Measurements from ENCODE around the gene CCDC43. TPM values are rescaled to one million over a fixed set of nuclear protein-coding genes. Genes with fewer than 3 reads are reported as not detected.

Gene CCDC43
- total RNA-seq, 1 experiment from 2014 or later, result 34.3 TPM

GRCh38 chr17:44736551-44737240, 47.1 kb upstream of the CCDC43 start:
- Histone ChIP-seq H3K4ac (ENCODE audit: low read depth, low read length) (no peak overlapping the region), H3K9ac (ENCODE audit: extremely low read depth, insufficient read length, low read length) (no peak overlapping the region), H3K79me1 (ENCODE audit: insufficient read depth, low read depth, low read length, poor library complexity, severe bottlenecking) (no peaks in the 10 kb centered on the region), H2BK120ac (ENCODE audit: low read depth, low read length, poor library complexity, severe bottlenecking) (no peak overlapping the region), H4K5ac (ENCODE audit: insufficient read length, low read depth, low read length) (no peak overlapping the region), H3K4me1 (ENCODE audit: insufficient read depth, low read length) (no peaks in the 10 kb centered on the region; the same call in 1 of the 2 replicates), H3K23ac (ENCODE audit: insufficient read length, low read depth, low read length) (no peak overlapping the region), H2BK20ac (ENCODE audit: low read depth, low read length, poor library complexity, severe bottlenecking) (no peak overlapping the region), H2BK5ac (ENCODE audit: insufficient read length, low read length) (no peak overlapping the region), H3K4me2 (ENCODE audit: insufficient read depth, insufficient read length, low read length) (no peak overlapping the region), H3K9me3 (ENCODE audit: control insufficient read depth, low read depth, low read length) (no peaks in the 10 kb centered on the region), H3K27me3 (ENCODE audit: insufficient read depth, low read length) (no peaks in the 10 kb centered on the region), H3K79me2 (ENCODE audit: insufficient read depth, low read length) (no peaks in the 10 kb centered on the region), H3T11ph (ENCODE audit: low read length) (no peak overlapping the region), H3K27ac (ENCODE audit: insufficient read length, low read depth, low read length) (no peak overlapping the region), H2BK12ac (ENCODE audit: insufficient read length, low read depth, low read length) (no peak overlapping the region), H3K18ac (ENCODE audit: insufficient read length, low read depth, low read length) (no peak overlapping the region), H3K23me2 (ENCODE audit: insufficient read length, low read depth, low read length, poor library complexity, severe bottlenecking) (no peaks in the 10 kb centered on the region), H4K91ac (ENCODE audit: insufficient read length, low read depth, low read length) (no peak overlapping the region), H4K8ac (replicated peaks; ENCODE audit: insufficient read length, low read depth, low read length) (no peak overlapping the region), H2AFZ (ENCODE audit: low read length) (no peak overlapping the region), H3K14ac (ENCODE audit: insufficient read depth, low read length) (no peak overlapping the region), H2AK5ac (ENCODE audit: insufficient read length, low read length) (no peak overlapping the region), H3K56ac (ENCODE audit: insufficient read length, low read depth, low read length) (no peak overlapping the region), H4K20me1 (ENCODE audit: control insufficient read depth, insufficient read depth, insufficient read length) (no peaks in the 10 kb centered on the region), H2BK15ac (ENCODE audit: low read depth, low read length) (no peak overlapping the region)
- Mint-ChIP-seq H3K36me3 (ENCODE audit: insufficient read depth in 1 of 3, low read depth in 3 of 3) (peaks cover 22 to 73% (median 71%) of the 10 kb centered on the region in 3 experiments; a peak in 6 of 7 replicates), H3K4me3 (no peak overlapping the region), H3K9me3 (no peaks in the 10 kb centered on the region), H3K27me3 (ENCODE audit: low read depth) (no peaks in the 10 kb centered on the region), H3K27ac (no peak overlapping the region), H3K4me1 (peaks cover 9 to 19% of the 10 kb centered on the region in 2 experiments)
- WGBS (ENCODE audit: extremely low coverage, insufficient read length, low lambda C conversion rate), result no CpG with 5 or more reads among the region's 12 CpGs
- no peak for TF ChIP-seq CTCF (conservative IDR thresholded peaks at IDR 0.05)
- no peak for DNase-seq

Measured in H9 (cell line).